GM19240 (cell line): ENCODE results near the gene IMPACT.

Source experiments
- DNase-seq: peaks from one replicate; pipeline ENCODE4 v3.0.0; 2011; ENCODE audit warnings: low spot score; ENCODE audit not compliant: insufficient read length

IMPACT gene

GRCh38 chr18:24426398-24427294 is at the start of gene IMPACT:
Gene IMPACT (plus strand): TSS chr18:24426670. CDS start chr18:24426757, 87 bp downstream.
- DNase-seq, result peak; percentile 23

DNA sequence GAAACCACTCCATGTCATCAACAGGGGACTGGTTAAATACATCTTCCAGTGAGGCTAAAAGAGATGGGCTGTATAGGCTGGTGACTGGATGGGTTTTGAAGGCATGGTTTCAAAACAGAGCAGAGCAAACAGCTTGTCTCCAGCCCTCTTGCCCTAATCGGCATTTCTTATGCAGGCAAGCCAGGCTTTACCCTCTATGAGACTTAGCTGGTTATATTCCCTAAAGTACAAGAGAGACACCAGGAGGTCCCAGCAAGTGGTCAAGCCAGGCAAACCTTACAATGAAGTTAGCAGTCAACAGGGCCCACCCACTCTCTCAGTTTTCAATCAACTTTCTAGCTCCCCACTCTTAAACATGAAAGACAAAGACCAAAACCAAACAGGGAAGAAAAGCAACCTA is 47.9 kb upstream of the IMPACT start:
- DNase-seq, result no peak

- peak; percentile 23 for DNase-seq
Measured at GRCh38 chr18:24380163-24380747, 46.2 kb upstream of the IMPACT start.

- DNase-seq, result no peak
Measured at GRCh38 chr18:24381126-24381525, 45.3 kb upstream of the IMPACT start.

DNA sequence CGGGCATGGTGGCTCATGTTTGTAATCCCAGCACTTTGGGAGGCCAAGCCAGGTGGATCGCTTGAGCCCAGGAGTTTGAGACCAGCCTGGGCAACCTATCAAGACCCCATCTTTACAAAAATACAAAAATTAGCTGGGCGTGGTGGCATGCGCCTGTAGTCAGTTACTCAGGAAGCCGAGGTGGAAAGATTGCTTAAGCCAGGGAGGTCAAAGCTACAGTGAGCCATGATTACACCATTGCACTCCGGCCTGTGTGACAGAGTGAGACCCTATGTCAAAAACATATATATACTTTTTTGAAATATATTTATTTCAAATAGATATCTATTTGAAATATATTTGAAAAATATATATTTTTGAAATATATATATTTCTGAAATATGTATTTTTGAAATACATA is 39.8 kb upstream of the IMPACT start:
- no peak for DNase-seq

- DNase-seq, result no peak
Measured at GRCh38 chr18:24388957-24389356, 37.5 kb upstream of the IMPACT start.

DNA sequence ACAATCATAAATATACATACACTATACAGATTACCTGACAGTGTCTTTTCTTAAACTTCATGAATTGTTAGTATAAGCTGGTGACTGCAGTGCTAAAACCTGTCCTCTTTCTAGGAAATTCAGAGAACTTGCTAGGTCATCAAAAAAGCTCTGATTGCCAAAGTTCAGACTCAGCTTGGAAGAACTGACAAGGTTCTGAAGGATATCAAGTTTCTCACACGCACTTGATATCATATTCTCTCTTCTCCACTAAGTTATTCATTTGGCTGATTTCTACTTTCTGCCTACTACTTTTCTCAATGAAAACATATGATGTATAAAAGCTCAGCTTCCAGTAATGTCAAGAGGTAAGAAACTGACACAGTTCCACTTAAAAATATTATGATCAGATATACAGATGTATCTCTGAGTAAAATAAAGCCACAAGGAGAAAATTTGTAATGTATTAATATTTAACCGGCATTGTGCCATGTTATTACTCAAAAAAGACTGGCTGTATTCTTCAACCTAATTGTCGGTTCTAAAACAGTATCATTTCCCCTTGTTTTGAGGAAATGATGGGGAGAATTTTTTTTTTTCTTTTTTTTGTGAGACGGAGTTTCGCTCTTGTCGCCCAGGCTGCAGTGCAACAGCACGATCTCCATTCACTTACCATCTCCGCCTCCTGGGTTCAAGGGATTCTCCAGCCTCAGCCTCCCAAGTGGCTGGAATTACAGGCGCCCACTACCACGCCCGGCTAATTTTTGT is 31.2 kb upstream of the IMPACT start:
- no peak for DNase-seq

GRCh38 chr18:24396082-24396633 is 30.3 kb upstream of the IMPACT start:
- no peak for DNase-seq

DNA sequence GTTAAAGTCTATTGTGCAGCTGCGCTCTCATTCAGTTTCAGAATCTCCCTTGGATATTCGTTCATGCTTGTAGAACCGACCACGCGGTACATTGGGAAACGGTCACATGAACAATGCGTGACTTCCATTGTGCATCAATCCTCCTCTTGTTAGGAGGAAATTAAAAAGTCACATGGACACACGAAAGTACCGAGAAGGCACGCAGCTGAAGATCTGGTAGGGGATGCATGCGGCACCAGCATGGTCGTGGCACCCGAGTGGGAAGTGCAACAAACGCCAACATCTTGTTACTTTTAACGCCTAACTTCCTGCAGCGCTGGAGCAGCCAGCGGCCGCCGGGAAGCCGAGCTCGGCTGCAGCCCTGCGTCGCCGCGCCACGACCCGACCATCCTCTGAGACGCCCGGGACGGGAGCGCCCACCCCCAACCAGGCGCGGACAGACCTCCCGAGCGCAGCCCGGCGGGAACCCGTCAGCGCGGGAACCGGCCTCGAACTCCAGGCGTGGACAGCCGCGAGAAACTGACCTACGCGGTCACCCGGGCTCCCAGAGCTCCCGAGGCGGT is 29.3 kb upstream of the IMPACT start:
- DNase-seq, result no peak

DNA sequence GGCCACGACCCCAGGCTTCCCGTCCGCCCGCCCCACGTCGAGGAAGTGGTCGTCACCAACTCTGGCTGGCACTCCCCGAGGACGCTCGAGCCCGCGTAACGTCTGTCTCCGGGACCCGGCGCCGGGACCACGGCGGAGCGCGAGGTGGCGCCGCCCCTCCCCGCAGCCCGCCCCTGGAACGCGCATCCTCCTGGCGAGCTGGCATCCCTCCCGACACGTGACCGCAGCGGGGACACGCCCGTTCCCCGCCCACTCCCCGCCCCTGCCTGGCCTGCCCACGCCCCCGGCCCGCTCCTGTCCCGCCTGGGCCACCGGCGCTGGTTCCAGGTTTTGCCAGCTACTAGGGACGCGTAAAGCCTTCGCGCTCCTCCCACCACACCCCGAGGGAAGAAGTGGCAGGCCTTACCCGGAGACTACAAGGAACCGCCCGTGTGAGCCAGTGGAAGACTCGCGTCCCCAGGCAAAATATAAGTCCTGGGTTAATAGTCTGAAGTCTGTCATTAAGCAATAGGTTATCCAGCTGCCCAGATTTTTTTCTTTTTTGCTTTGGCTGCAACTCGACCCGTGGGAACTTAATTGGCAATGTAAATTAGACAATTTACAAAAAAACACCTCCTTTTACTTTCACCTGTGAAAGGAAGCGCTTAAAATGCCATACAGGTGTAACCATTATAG is 28.6 kb upstream of the IMPACT start, which contains the start of gene OSBPL1A:
TSS of gene OSBPL1A (minus strand) at position 131 of the 675 bp plus-strand sequence. CDS start 20,291 bp downstream, outside the sequence.
- no peak for DNase-seq

DNA sequence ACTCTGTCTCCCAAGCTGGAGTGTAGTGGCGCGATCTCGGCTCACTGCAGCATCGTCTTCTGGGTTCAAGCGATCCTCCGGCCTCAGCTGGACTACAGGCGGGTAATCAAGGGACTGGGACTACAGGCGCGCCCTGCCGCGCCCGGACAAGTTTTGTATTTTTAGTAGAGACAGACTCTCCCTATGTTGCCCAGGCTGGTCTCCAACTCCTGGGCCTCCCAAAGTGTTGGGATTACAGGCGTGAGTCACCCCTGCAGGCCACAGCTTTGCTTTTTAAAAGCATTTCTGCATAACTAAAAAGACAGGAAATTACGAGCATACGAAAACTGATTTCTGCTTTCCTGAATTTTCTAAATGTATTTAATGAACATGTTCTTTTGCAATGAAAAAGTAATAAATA is 27.9 kb upstream of the IMPACT start:
- DNase-seq, result no peak

GRCh38 chr18:24400587-24400986 is 25.9 kb upstream of the IMPACT start:
- no peak for DNase-seq

DNA sequence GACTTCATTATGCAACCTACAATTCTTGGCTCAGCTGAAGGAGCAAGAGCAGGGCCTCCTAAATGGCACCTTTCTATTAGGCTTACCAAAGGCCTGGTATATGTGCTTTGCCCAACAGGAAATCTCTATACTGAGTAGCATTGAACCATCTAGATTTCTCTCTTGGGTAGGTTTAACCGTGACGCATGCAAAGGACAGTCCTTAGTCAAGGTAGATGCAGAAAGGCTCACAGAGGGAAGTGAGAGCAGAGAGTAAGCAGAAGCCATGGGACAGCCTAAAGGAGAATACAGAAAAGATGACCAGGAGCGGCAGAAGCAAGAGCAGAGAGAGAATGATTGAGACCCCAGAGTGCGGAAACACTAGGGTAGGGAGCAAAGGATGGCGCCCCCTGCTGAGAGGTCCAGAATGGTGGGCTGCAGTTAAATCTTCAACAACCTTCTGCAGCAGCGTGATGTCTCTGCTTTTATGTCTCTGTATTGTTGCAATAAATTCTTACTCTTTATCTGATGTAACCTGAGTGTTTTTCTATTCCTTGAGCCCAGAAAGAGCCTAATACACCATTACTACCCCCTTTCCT is 24.2 kb upstream of the IMPACT start:
- no peak for DNase-seq

DNA sequence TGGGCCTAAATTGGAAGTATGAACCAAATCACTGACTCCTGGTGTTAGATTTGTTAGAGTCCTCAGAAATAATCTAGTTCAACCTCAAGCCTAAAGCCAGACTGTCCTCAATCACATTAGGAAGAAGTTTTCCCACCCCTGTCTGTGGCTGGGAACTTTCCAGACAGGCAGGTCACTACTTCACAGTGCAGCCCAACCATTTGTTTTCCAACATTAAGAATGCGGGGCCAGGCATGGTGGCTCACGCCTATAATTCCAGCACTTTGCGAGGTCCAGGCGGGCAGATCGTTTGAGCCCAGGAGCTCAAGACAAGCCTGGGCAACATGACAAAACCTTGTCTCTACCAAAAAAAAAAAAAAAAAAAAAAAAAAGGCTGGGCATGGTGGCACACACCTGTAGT is 23.4 kb upstream of the IMPACT start:
- no peak for DNase-seq

GRCh38 chr18:24404591-24404990 is 21.9 kb upstream of the IMPACT start:
- DNase-seq, result no peak

- no peak for DNase-seq
Measured at GRCh38 chr18:24408496-24408895, 18.0 kb upstream of the IMPACT start.

DNA sequence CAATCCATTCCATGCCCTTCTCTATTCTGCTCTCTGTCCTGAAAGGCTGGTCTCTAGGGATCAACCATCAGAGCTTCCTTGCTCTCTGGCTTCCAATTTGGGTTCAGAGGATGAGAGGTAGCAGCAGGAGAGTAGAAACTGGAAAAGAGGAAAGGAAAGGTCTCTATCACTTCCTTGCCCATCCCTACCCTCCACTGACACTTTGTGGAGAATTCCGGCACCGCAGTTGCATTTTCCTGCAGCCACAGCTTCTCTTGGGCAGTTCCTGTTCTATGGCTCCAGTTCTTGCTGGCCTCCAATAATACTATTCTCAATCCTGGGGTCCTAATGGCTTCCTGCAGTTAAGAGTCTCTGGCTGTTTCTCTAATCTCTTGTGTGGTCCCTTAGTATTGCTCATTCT is 13.3 kb upstream of the IMPACT start:
- DNase-seq, result no peak

GRCh38 chr18:24414349-24415003 is 12.0 kb upstream of the IMPACT start:
- DNase-seq, result no peak

DNA sequence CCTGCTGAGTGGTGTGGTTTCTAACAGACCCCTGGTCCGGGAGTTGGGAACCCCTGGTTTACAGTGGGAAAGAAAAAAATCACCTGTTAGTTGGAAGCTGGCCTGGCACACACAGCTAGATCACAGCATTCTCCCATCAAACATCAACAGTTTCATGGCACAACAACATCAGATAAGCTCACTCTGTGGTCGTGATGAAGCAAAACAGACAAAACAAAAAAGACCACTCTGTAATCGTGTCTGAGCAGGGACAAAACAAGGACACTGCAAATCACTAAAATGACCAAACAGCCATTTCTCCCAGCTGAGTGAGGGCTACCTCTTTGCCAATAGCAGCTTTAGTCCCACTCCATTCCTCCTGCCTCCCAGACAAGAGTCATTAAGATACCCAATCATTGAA is 9.0 kb upstream of the IMPACT start:
- no peak for DNase-seq

GRCh38 chr18:24420551-24420950 is 5.9 kb upstream of the IMPACT start:
- no peak for DNase-seq
